Left lung (tissue), 10 donors: ENCODE measurements around the gene FGGY. TPM values are rescaled to one million over a fixed set of nuclear protein-coding genes. Genes with fewer than 3 reads are reported as not detected.

Experiments
- ATAC-seq: fragments of 200-7000 bp; cut with Tn5 transposase; one replicate; pipeline ENCODE4 v1.9.1; 2020; ENCODE audit warnings: moderate library complexity
- DNase-seq, 4 donors: peaks; one replicate each; pipeline ENCODE4 v3.0.0-alpha.2; 2013 to 2020
- H3K27ac ChIP-seq, 2 donors: fragments of 200-600 bp; sonication (generic) in 1 of 2; one replicate each; pipeline versions ENCODE4 v1.5.0 to v1.8.0; 2020 to 2021
- H3K27me3 ChIP-seq, 2 donors: fragments of 200-600 bp; sonication (generic) in 1 of 2; one replicate each; pipeline versions ENCODE4 v1.5.0 to v1.8.0; 2020 to 2021
- H3K36me3 ChIP-seq, 2 donors: fragments of 200-600 bp; sonication (generic) in 1 of 2; one replicate each; pipeline versions ENCODE4 v1.5.0 to v1.8.0; 2020 to 2021
- H3K4me1 ChIP-seq, 2 donors: fragments of 200-600 bp; one replicate each; pipeline ENCODE4 v1.8.0; 2021
- H3K4me3 ChIP-seq, 2 donors: fragments of 200-600 bp; sonication (generic) in 1 of 2; one replicate each; pipeline versions ENCODE4 v1.5.0 to v1.8.0; 2020 to 2021; ENCODE audit warnings: mild to moderate bottlenecking in 1 of 2
- H3K9me3 ChIP-seq, 2 donors: fragments of 200-600 bp; sonication (generic) in 1 of 2; one replicate each; pipeline versions ENCODE4 v1.5.0 to v1.8.0; 2020 to 2021
- CTCF ChIP-seq, 2 donors: fragments of 200-600 bp; sonication (generic) in 1 of 2; IDR thresholded peaks; one replicate each; pipeline versions ENCODE4 v1.5.0 to v1.8.0; 2021; ENCODE audit warnings: antibody characterized with exemption in 2 of 2
- intact Hi-C, 2 donors: fragments of 100-400 bp; cut with DNase I; formaldehyde crosslinking; loops; one replicate each; pipeline versions ENCODE4 v1.11.2 to v1.14.2; 2022
- polyA plus RNA-seq, 6 donors: library from polyadenylated mRNA; unstranded; fragments of 120-200 nt; gene quantifications; one replicate each; pipeline ENCODE4 v1.2.1, GENCODE V29; 2013; ENCODE audit not compliant: insufficient read length in 6 of 6
- total RNA-seq, 2 donors: library from RNA; stranded (reverse); fragmentation: NEBNext Ultra II Directional; extraction: Animal tissue kit (Norgen Biotek cat#: 25700); gene quantifications; one replicate each; pipeline ENCODE4 v1.2.1, GENCODE V29; 2021
- donor health status: DM: no; HTN: yes; CAD: no.
- donor health status: DM: no; HTN: no; CAD: no.

The FGGY gene
- total and polyA plus RNA-seq, 8 donors, result 13.5 to 22.7 (median 18.4) TPM

- Histone ChIP-seq H3K9me3 (no peaks in the 10 kb centered on the region), H3K4me1 (peaks cover 17 to 50% of the 10 kb centered on the region in 2 donors), H3K4me3 (no peak overlapping the region), H3K36me3 (no peaks in the 10 kb centered on the region), H3K27me3 (no peaks in the 10 kb centered on the region), H3K27ac (no peak overlapping the region)
- intact Hi-C loops, result loop anchor here in 1 of 2 donors (10.0 kb wide), 1 partner anchor 947 kb away; no protein-coding TSS in a partner anchor
- DNase-seq (no peak), ATAC-seq (no peak)
- no peak for TF ChIP-seq CTCF (IDR thresholded peaks at IDR 0.05)
Observed at GRCh38 chr1:59701376-59701775, 404.5 kb downstream of the FGGY start.

- peaks cover 13 to 34% of the 10 kb centered on the region in 2 donors for H3K4me1 ChIP-seq
- H3K9me3 ChIP-seq, result no peaks in the 10 kb centered on the region
- H3K4me3 ChIP-seq, result no peak overlapping the region
- TF ChIP-seq CTCF (IDR thresholded peaks at IDR 0.05), result no peak
- no peaks in the 10 kb centered on the region for H3K27me3 ChIP-seq
- H3K27ac ChIP-seq, result peak overlapping the region in 1 of 2 donors; percentile 51
- ATAC-seq, result peak; percentile 39
- intact Hi-C loops, result loop anchor here in 1 of 2 donors (10.0 kb wide), 1 partner anchor 949 kb away; no protein-coding TSS in a partner anchor
- no peak for DNase-seq
- no peaks in the 10 kb centered on the region for H3K36me3 ChIP-seq
Observed at GRCh38 chr1:59703226-59703917, 406.5 kb downstream of the FGGY start.

- no peak for DNase-seq
- Histone ChIP-seq H3K36me3 (no peaks in the 10 kb centered on the region), H3K9me3 (no peaks in the 10 kb centered on the region), H3K4me3 (no peak overlapping the region), H3K27me3 (no peaks in the 10 kb centered on the region), H3K27ac (peak overlapping the region in 1 of 2 donors; percentile 51), H3K4me1 (peaks cover 9 to 29% of the 10 kb centered on the region in 2 donors)
- intact Hi-C loops, result loop anchor here in 1 of 2 donors (10.0 kb wide), 1 partner anchor 949 kb away; no protein-coding TSS in a partner anchor
- no peak for ATAC-seq
- no peak for TF ChIP-seq CTCF (IDR thresholded peaks at IDR 0.05)
Observed at GRCh38 chr1:59703918-59704378, 407.1 kb downstream of the FGGY start.

DNA sequence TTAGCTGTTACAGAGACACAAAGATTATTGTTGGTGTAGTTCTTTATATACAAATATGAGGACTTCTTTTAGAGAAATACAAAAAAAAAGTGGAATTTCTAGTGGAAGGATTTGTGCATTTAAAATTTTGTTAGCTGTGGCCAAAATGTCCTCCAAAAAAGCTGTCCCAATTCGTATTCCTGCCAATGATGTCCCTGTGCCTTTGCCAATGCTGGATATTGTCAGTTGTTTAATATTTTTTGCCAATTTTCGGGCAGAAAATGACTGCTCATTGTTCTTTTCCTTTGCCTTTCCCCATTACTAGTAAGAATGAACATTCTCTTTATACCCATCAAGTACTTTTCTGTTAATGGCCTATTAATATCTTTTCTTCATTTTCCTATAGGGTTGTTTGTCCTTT is 407.8 kb downstream of the FGGY start:
- no peaks in the 10 kb centered on the region for H3K9me3 ChIP-seq
- no peaks in the 10 kb centered on the region for H3K27me3 ChIP-seq
- H3K27ac ChIP-seq, result peak overlapping the region in 1 of 2 donors; percentile 20
- H3K36me3 ChIP-seq, result no peaks in the 10 kb centered on the region
- peaks cover 7 to 22% of the 10 kb centered on the region in 2 donors for H3K4me1 ChIP-seq
- no peak overlapping the region for H3K4me3 ChIP-seq
- intact Hi-C loops, result loop anchor here in 1 of 2 donors (10.0 kb wide), 1 partner anchor 950 kb away; no protein-coding TSS in a partner anchor
- DNase-seq (no peak), ATAC-seq (no peak)
- no peak for TF ChIP-seq CTCF (IDR thresholded peaks at IDR 0.05)
